HCT116 (cell line): ENCODE results near the gene FAAP100. TPM values are rescaled to one million over a fixed set of nuclear protein-coding genes. Genes with fewer than 3 reads are reported as not detected.

Source experiments
- ATAC-seq: fragments of 200-7000 bp; cut with Tn5 transposase; 2 replicates; pipeline ENCODE4 v1.9.1; 2020; ENCODE audit warnings: mild to moderate bottlenecking, moderate library complexity
- BruUV-seq: library from RNA; stranded (reverse); fragments of 400-500 nt; replicated peaks from 2 replicates; lab custom pipeline; 2021; lab: Mats Ljungman, UMichigan
- CTCF ChIA-PET: fragments of 300-600 bp; sonication (Branson Sonifier 250); formaldehyde crosslinking; loops from one replicate; lab custom pipeline; 2021; ENCODE audit warnings: antibody characterized with exemption; lab: Charles Lee
- POLR2A ChIA-PET: fragments of 300-600, 350-600 bp; sonication (Branson Sonifier 250); formaldehyde crosslinking; loops from one replicate; lab custom pipeline; 2021; ENCODE audit warnings: antibody characterized with exemption; lab: Charles Lee
- RAD21 ChIA-PET, 2 experiments: fragments of 300-600 bp; sonication (Branson Sonifier 250); formaldehyde crosslinking; loops; one replicate each; lab custom pipeline; 2023; ENCODE audit warnings: low total read pairs in 2 of 2; ENCODE audit not compliant: uncharacterized antibody in 2 of 2, unreplicated experiment in 2 of 2, low non-redundant PET in 1 of 2; lab: Charles Lee
- DNase-seq: peaks from one replicate; pipeline ENCODE4 v3.0.0-alpha.2; 2010; ENCODE audit warnings: low read depth, low spot score
- H2AFZ ChIP-seq: fragments of 200-600 bp; shearing (Covaris generic), sonication (generic); 2 replicates; pipeline ENCODE4 v1.6.1; 2017; ENCODE audit warnings: low read depth, mixed run types, mixed read lengths, antibody characterized with exemption, low read length; ENCODE audit not compliant: poor library complexity, severe bottlenecking
- H3K27ac ChIP-seq: 2 replicates; pipeline ENCODE4 v1.5.1; 2012; ENCODE audit warnings: low read depth, low read length
- H3K27me3 ChIP-seq: fragments of 200-600 bp; sonication (generic); 2 replicates; pipeline ENCODE4 v1.6.1; 2016; ENCODE audit warnings: mixed run types, low read length, mixed read lengths; ENCODE audit not compliant: insufficient read depth
- H3K36me3 ChIP-seq, 2 experiments: fragments of 200-500 bp in 1 of 2; fragments of 200-600 bp in 1 of 2; sonication (Bioruptor generic) in 1 of 2; sonication (generic) in 1 of 2; 2 replicates each; pipeline versions ENCODE4 v1.5.1 to v1.6.1; 2014 to 2016; ENCODE audit warnings: low read length in 2 of 2, inconsistent platforms in 1 of 2, mixed read lengths in 1 of 2, mixed run types in 1 of 2; ENCODE audit not compliant: insufficient read depth in 2 of 2, control insufficient read depth in 1 of 2
- H3K4me1 ChIP-seq, 2 experiments: fragments of 200-600 bp in 1 of 2; sonication (generic) in 1 of 2; 2 replicates each; pipeline versions ENCODE4 v1.5.1 to v1.6.1; 2012 to 2017; ENCODE audit warnings: low read length in 2 of 2, inconsistent platforms in 1 of 2, mild to moderate bottlenecking in 1 of 2, mixed read lengths in 1 of 2, mixed run types in 1 of 2, moderate library complexity in 1 of 2; ENCODE audit not compliant: insufficient read depth in 2 of 2, control insufficient read depth in 1 of 2
- H3K4me2 ChIP-seq: fragments of 200-600 bp; sonication (generic); 2 replicates; pipeline ENCODE4 v1.6.1; 2017; ENCODE audit warnings: mixed run types, low read length, mixed read lengths
- H3K4me3 ChIP-seq, 2 experiments: fragments of 200-600 bp in 1 of 2; sonication (generic) in 1 of 2; replicated peaks in 1 of 2; 2 replicates each; pipeline ENCODE4 v1.5.1; 2011 to 2016; ENCODE audit warnings: low read length in 2 of 2, control low read depth in 1 of 2, low read depth in 1 of 2, mild to moderate bottlenecking in 1 of 2, mixed read lengths in 1 of 2, mixed run types in 1 of 2
- H3K79me2 ChIP-seq: fragments of 200-600 bp; sonication (generic); 2 replicates; pipeline ENCODE4 v1.6.1; 2017; ENCODE audit warnings: mild to moderate bottlenecking, mixed run types, low read length, moderate library complexity, mixed read lengths; ENCODE audit not compliant: insufficient read depth
- H3K9ac ChIP-seq: fragments of 200-600 bp; sonication (generic); 2 replicates; pipeline ENCODE4 v1.6.1; 2016; ENCODE audit warnings: low read length, mixed read lengths
- H3K9me2 ChIP-seq: fragments of 200-600 bp; sonication (generic), shearing (Covaris generic); 2 replicates; pipeline ENCODE4 v1.6.1; 2017; ENCODE audit warnings: mixed run types, mild to moderate bottlenecking, moderate library complexity; ENCODE audit not compliant: insufficient read depth
- H3K9me3 ChIP-seq, 2 experiments: fragments of 200-500 bp in 1 of 2; fragments of 200-600 bp in 1 of 2; sonication (Bioruptor generic) in 1 of 2; sonication (generic) in 1 of 2; 2 replicates each; pipeline ENCODE4 v1.6.1; 2014 to 2017; ENCODE audit warnings: low read length in 2 of 2, mixed read lengths in 2 of 2, inconsistent platforms in 1 of 2, low read depth in 1 of 2, mild to moderate bottlenecking in 1 of 2, mixed run types in 1 of 2, moderate library complexity in 1 of 2; ENCODE audit not compliant: control insufficient read depth in 1 of 2, insufficient read depth in 1 of 2
- H4K20me1 ChIP-seq: fragments of 200-600 bp; sonication (generic), shearing (Covaris generic); 2 replicates; pipeline ENCODE4 v1.6.1; 2017; ENCODE audit warnings: mixed run types, mild to moderate bottlenecking, moderate library complexity; ENCODE audit not compliant: insufficient read depth
- ATF3 ChIP-seq: IDR thresholded peaks from 2 replicates; pipeline ENCODE4 v1.6.1; 2012
- CEBPB ChIP-seq: IDR thresholded peaks from 2 replicates; pipeline ENCODE4 v1.6.1; 2012; ENCODE audit warnings: low read depth
- CTCF ChIP-seq, 3 experiments: fragments of 200-600 bp in 1 of 3; sonication (generic) in 1 of 3; IDR thresholded peaks in 2 of 3; conservative IDR thresholded peaks in 1 of 3; 2 replicates each; pipeline ENCODE4 v1.5.1; 2012 to 2017; ENCODE audit warnings: low read depth in 2 of 3, low read length in 2 of 3, antibody characterized with exemption in 1 of 3, borderline replicate concordance in 1 of 3, control low read depth in 1 of 3, mild to moderate bottlenecking in 1 of 3, mixed read lengths in 1 of 3, mixed run types in 1 of 3, moderate library complexity in 1 of 3; ENCODE audit not compliant: insufficient read depth in 1 of 3
- EGR1 ChIP-seq: IDR thresholded peaks from 2 replicates; pipeline ENCODE4 v1.6.1; 2012; ENCODE audit warnings: low read depth
- EZH2 ChIP-seq: fragments of 200-600 bp; sonication (generic); IDR thresholded peaks from 2 replicates; pipeline ENCODE4 v1.6.1; 2017; ENCODE audit warnings: antibody characterized with exemption, mixed run types
- FOSL1 ChIP-seq: IDR thresholded peaks from 2 replicates; pipeline ENCODE4 v1.6.1; 2012; ENCODE audit warnings: low read depth
- JUND ChIP-seq: IDR thresholded peaks from 2 replicates; pipeline ENCODE4 v1.6.1; 2012
- POLR2A ChIP-seq: IDR thresholded peaks from 2 replicates; pipeline ENCODE4 v1.7.0; 2011; ENCODE audit warnings: borderline replicate concordance; ENCODE audit not compliant: insufficient read depth, insufficient read length; ENCODE audit errors: extremely low read depth
- POLR2AphosphoS5 ChIP-seq: IDR thresholded peaks from 2 replicates; pipeline ENCODE4 v1.6.1; 2011; ENCODE audit warnings: mild to moderate bottlenecking, low read depth, low read length, moderate library complexity
- RAD21 ChIP-seq: IDR thresholded peaks from 2 replicates; pipeline ENCODE4 v1.6.1; 2012; ENCODE audit warnings: low read depth, mild to moderate bottlenecking
- REST ChIP-seq: IDR thresholded peaks from 2 replicates; pipeline ENCODE4 v1.6.1; 2012; ENCODE audit warnings: low read depth
- SIN3A ChIP-seq: IDR thresholded peaks from 2 replicates; pipeline ENCODE4 v1.6.1; 2012; ENCODE audit warnings: low read depth
- TCF7L2 ChIP-seq: IDR thresholded peaks from 2 replicates; pipeline ENCODE4 v1.7.0; 2011; ENCODE audit warnings: borderline replicate concordance, inconsistent platforms; ENCODE audit not compliant: insufficient read depth, insufficient read length; ENCODE audit errors: extremely low read depth
- YY1 ChIP-seq: IDR thresholded peaks from 2 replicates; pipeline ENCODE4 v1.6.1; 2011; ENCODE audit warnings: low read length, low read depth, moderate library complexity, mild to moderate bottlenecking; ENCODE audit not compliant: insufficient replicate concordance; ENCODE audit errors: extremely low read depth
- ZBTB33 ChIP-seq: IDR thresholded peaks from 2 replicates; pipeline ENCODE4 v1.6.1; 2011; ENCODE audit warnings: mild to moderate bottlenecking, low read length, moderate library complexity; ENCODE audit not compliant: insufficient replicate concordance; ENCODE audit errors: extremely low read depth
- ZFX ChIP-seq: fragments of 450-650 bp; IDR thresholded peaks from 2 replicates; pipeline ENCODE4 v1.6.1; 2017
- ZNF274 ChIP-seq: fragments of 200-500 bp; sonication (Bioruptor generic); IDR thresholded peaks from 2 replicates; pipeline ENCODE4 v1.6.1; 2014; ENCODE audit warnings: mild to moderate bottlenecking, low read depth, low read length, inconsistent platforms
- intact Hi-C: fragments of 100-400 bp; cut with micrococcal nuclease; formaldehyde crosslinking; loops from 2 replicates; pipeline ENCODE4 v1.10.0; 2022
- total RNA-seq: library from RNA; stranded (reverse); gene quantifications from one replicate; pipeline ENCODE4 v1.2.1, GENCODE V29; 2021; ENCODE audit not compliant: unreplicated experiment

The FAAP100 gene
- total RNA-seq, 1 experiment from 2014 or later, result 53.4 TPM

- ATAC-seq, result no peak
- H2AFZ ChIP-seq, result no peak overlapping the region
- TF ChIP-seq YY1 (no peak), ZFX (no peak), EZH2 (no peak), ATF3 (no peak), POLR2AphosphoS5 (no peak), CEBPB (no peak), ZNF274 (no peak), FOSL1 (no peak), EGR1 (no peak), POLR2A (no peak), ZBTB33 (no peak), RAD21 (no peak), CTCF (IDR thresholded peaks at IDR 0.05 in 2 of 3, conservative IDR thresholded peaks at IDR 0.05 in 1 of 3; ENCODE audit: borderline replicate concordance in 1 of 3, insufficient read depth in 1 of 3, low read depth in 2 of 3, low read length in 2 of 3) (no peak), SIN3A (no peak), REST (no peak), TCF7L2 (no peak), JUND (no peak)
- no TSS peak for BruUV-seq
- H4K20me1 ChIP-seq, result no peaks in the 10 kb centered on the region
- ChIA-PET RAD21 (no interaction called here), CTCF (no interaction called here), POLR2A (no interaction called here)
- no peak overlapping the region for H3K4me3 ChIP-seq
- H3K27me3 ChIP-seq, result no peaks in the 10 kb centered on the region
- no peaks in the 10 kb centered on the region for H3K4me1 ChIP-seq
- intact Hi-C loops, result no loop called here
- H3K9ac ChIP-seq, result no peak overlapping the region
- peaks cover 71 to 79% of the 10 kb centered on the region in 2 experiments for H3K36me3 ChIP-seq
- no peaks in the 10 kb centered on the region for H3K9me3 ChIP-seq
- peaks cover 51% of the 10 kb centered on the region; the same call in 1 of the 2 replicates for H3K79me2 ChIP-seq
- DNase-seq, result no peak
- no peak overlapping the region for H3K4me2 ChIP-seq
- no peaks in the 10 kb centered on the region for H3K9me2 ChIP-seq
- no peak overlapping the region for H3K27ac ChIP-seq
These were observed 37.5 kb upstream of the FAAP100 start for GRCh38 chr17:81589612-81590011.
